K562 (cell line): ENCODE results near the gene SMC6. TPM values are rescaled to one million over a fixed set of nuclear protein-coding genes. Genes with fewer than 3 reads are reported as not detected.

Experiments used
- ARID1B ChIP-seq: fragments of 450-650 bp; IDR thresholded peaks from 2 replicates; pipeline ENCODE4 v1.6.1; 2016; ENCODE audit warnings: antibody characterized with exemption, mild to moderate bottlenecking, inconsistent platforms
- CBFA2T3 ChIP-seq: fragments of 450-650 bp; IDR thresholded peaks from 2 replicates; pipeline ENCODE4 v1.6.1; 2017
- CEBPB ChIP-seq: fragments of 450-650 bp; IDR thresholded peaks from 2 replicates; pipeline ENCODE4 v1.6.1; 2016; ENCODE audit warnings: missing genetic modification characterization, missing compliant biosample characterization
- CREB1 ChIP-seq, 2 experiments: sonication (generic) in 1 of 2; formaldehyde crosslinking in 1 of 2; IDR thresholded peaks; 2 replicates each; pipeline versions ENCODE4 v1.6.1 to v1.8.0; 2012 to 2022; ENCODE audit warnings: inconsistent platforms in 1 of 2, mild to moderate bottlenecking in 1 of 2, missing genetic modification reagents in 1 of 2, moderate library complexity in 1 of 2
- E4F1 ChIP-seq: fragments of 250-450 bp; sonication (Bioruptor Pico); IDR thresholded peaks from 2 replicates; pipeline ENCODE4 v1.5.0; 2021; ENCODE audit warnings: mild to moderate bottlenecking, borderline replicate concordance
- ERF ChIP-seq: fragments of 450-650 bp; formaldehyde crosslinking; IDR thresholded peaks from 2 replicates; pipeline ENCODE4 v1.4.0; 2020; ENCODE audit warnings: mild to moderate bottlenecking, mixed read lengths
- FOXP4 ChIP-seq: sonication (generic); formaldehyde crosslinking; IDR thresholded peaks from 2 replicates; pipeline ENCODE4 v1.8.0; 2022; ENCODE audit warnings: mild to moderate bottlenecking, missing genetic modification reagents, borderline replicate concordance
- GABPA ChIP-seq: fragments of 200-800 bp; sonication (Bioruptor generic); conservative IDR thresholded peaks from 2 replicates; pipeline ENCODE4 v1.6.1; 2016; ENCODE audit warnings: low read depth, missing genetic modification characterization, missing compliant biosample characterization
- JUND ChIP-seq, 2 experiments: IDR thresholded peaks; 2 replicates in 1 of 2; 3 replicates in 1 of 2; pipeline ENCODE4 v1.6.1; 2011; ENCODE audit warnings: borderline replicate concordance in 2 of 2, low read depth in 2 of 2, low read length in 2 of 2, improper control_type of control experiment in 1 of 2, missing biosample characterization in 1 of 2, missing genetic modification characterization in 1 of 2, missing genetic modification reagents in 1 of 2
- KDM2B ChIP-seq: fragments of 250-450 bp; sonication (Bioruptor Pico); IDR thresholded peaks from 2 replicates; pipeline ENCODE4 v1.8.0; 2021; ENCODE audit warnings: mild to moderate bottlenecking, moderate library complexity
- L3MBTL2 ChIP-seq: fragments of 450-650 bp; IDR thresholded peaks from 2 replicates; pipeline ENCODE4 v1.6.1; 2016; ENCODE audit warnings: mild to moderate bottlenecking, moderate library complexity
- NFIC ChIP-seq: fragments of 450-650 bp; IDR thresholded peaks from 2 replicates; pipeline ENCODE4 v1.6.1; 2017; ENCODE audit warnings: mild to moderate bottlenecking, inconsistent platforms
- SNIP1 ChIP-seq: fragments of 450-650 bp; IDR thresholded peaks from 2 replicates; pipeline ENCODE4 v1.7.1; 2017; ENCODE audit warnings: low read depth, mild to moderate bottlenecking
- STAT5A ChIP-seq: IDR thresholded peaks from 2 replicates; pipeline ENCODE4 v1.6.1; 2012; ENCODE audit warnings: low read length, inconsistent platforms, borderline replicate concordance
- SUPT5H ChIP-seq: fragments of 450-650 bp; IDR thresholded peaks from 2 replicates; pipeline ENCODE4 v1.6.1; 2016
- TBL1XR1 ChIP-seq, 2 experiments: IDR thresholded peaks; 2 replicates each; pipeline ENCODE4 v1.6.1; 2012; ENCODE audit warnings: improper control_type of control experiment in 2 of 2, low read length in 2 of 2, mild to moderate bottlenecking in 1 of 2
- TSC22D4 ChIP-seq: fragments of 450-650 bp; IDR thresholded peaks from 2 replicates; pipeline ENCODE4 v1.6.1; 2016; ENCODE audit warnings: missing genetic modification characterization, missing biosample characterization, control low read depth
- XRCC5 ChIP-seq: fragments of 200-400 bp; formaldehyde crosslinking; IDR thresholded peaks from 2 replicates; pipeline ENCODE4 v1.6.1; 2017; ENCODE audit warnings: low read depth, mild to moderate bottlenecking, low read length
- ZFPM2 ChIP-seq: fragments of 250-450 bp; sonication (Bioruptor Pico); IDR thresholded peaks from 2 replicates; pipeline ENCODE4 v1.5.1; 2022; ENCODE audit warnings: mild to moderate bottlenecking
- ZNF384 ChIP-seq: IDR thresholded peaks from 2 replicates; pipeline ENCODE4 v1.6.1; 2012; ENCODE audit warnings: low read depth, low read length, improper control_type of control experiment
- ZNF589 ChIP-seq: fragments of 200-800 bp; sonication (Bioruptor generic); IDR thresholded peaks from 2 replicates; pipeline ENCODE4 v1.6.1; 2016; ENCODE audit warnings: low read depth, missing genetic modification characterization, missing compliant biosample characterization
- ZNF766 ChIP-seq: fragments of 200-800 bp; sonication (Bioruptor generic); conservative IDR thresholded peaks from 2 replicates; pipeline ENCODE4 v1.6.1; 2016; ENCODE audit warnings: missing genetic modification characterization, missing compliant biosample characterization
- polyA plus RNA-seq, 8 experiments: library from polyadenylated mRNA; depleted of rRNA in 4 of 8; stranded (reverse) in 5 of 8; unstranded in 3 of 8; fragments of >200 nt; fragmentation: Nextera tagmentation in 2 of 8; fragmentation: Illumina TruSeq in 1 of 8; extraction: Ambion mirVana in 2 of 8; extraction: Trizol in 1 of 8; gene quantifications; 2 replicates each; pipeline versions ENCODE4 v1.2.1 to v1.2.3, GENCODE V29; 2011 to 2014; ENCODE audit warnings: inconsistent platforms in 1 of 8, missing spikeins in 1 of 8
- total RNA-seq, 7 experiments: library from RNA; depleted of rRNA in 6 of 7; stranded (reverse); fragments of >200 nt in 6 of 7; fragmentation: Illumina TruSeq in 2 of 7; extraction: Trizol in 2 of 7; gene quantifications; 2 replicates each; pipeline versions ENCODE4 v1.2.1 to v1.2.3, GENCODE V29; 2011 to 2021; ENCODE audit warnings: low replicate concordance in 1 of 7
- TF ChIP-seq, protein P1 (sequence below), 2 experiments: IDR thresholded peaks in 1 of 2; conservative IDR thresholded peaks in 1 of 2; 2 replicates each; pipeline ENCODE4 v1.6.1; 2016; ENCODE audit warnings: low read depth in 2 of 2, mild to moderate bottlenecking in 1 of 2, missing compliant biosample characterization in 1 of 2, missing genetic modification characterization in 1 of 2, moderate library complexity in 1 of 2

The SMC6 gene
- total and polyA plus RNA-seq, 9 of the 15 experiments (the other 6 are each of a cell fraction or from before 2014, with no cell fraction given): 14.2 to 75.9 (median 47.7) TPM

DNA sequence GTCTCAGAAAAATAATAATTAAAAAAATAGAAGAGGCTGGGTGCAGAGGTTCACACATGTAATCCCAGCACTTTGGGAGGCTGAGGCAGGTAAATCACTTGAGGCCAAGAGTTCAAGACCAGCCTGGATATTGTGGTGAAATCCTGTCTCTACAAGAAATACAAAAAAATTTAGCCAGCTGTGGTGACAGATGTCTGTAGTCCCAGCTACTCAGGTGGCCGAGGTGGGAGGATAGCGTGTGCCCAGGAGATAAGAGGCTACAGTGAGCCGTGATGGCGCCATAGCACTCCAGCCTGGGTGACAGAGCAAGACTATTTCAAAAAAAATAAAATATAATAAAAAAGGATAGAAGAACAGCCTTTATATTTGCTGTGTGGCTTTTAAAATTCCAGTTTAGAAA is 35.9 kb downstream of the SMC6 start (continued):
- no peak for TF ChIP-seq SNIP1
- TF ChIP-seq E4F1 (CRISPR knock-in tag): no peak
- TF ChIP-seq JUND (IDR thresholded peaks at IDR 0.05; ENCODE audit: borderline replicate concordance, low read depth, low read length): peak; percentile 28; the same call in 1 of the 2 replicates
- no peak; the same call in 2 of the 3 replicates for TF ChIP-seq JUND (tag; IDR thresholded peaks at IDR 0.05; ENCODE audit: borderline replicate concordance, low read depth, low read length)
- TF ChIP-seq ERF (CRISPR knock-in tag): no peak
- no peak for TF ChIP-seq ZFPM2 (CRISPR knock-in tag)
- peak; percentile 80 for TF ChIP-seq STAT5A
- TF ChIP-seq ZNF589 (CRISPR knock-in tag): 0 out of 2 replicates have a peak, but pooled peaks have one; percentile 42
- peak; percentile 82 for TF ChIP-seq NFIC
- TF ChIP-seq, protein P1, sequence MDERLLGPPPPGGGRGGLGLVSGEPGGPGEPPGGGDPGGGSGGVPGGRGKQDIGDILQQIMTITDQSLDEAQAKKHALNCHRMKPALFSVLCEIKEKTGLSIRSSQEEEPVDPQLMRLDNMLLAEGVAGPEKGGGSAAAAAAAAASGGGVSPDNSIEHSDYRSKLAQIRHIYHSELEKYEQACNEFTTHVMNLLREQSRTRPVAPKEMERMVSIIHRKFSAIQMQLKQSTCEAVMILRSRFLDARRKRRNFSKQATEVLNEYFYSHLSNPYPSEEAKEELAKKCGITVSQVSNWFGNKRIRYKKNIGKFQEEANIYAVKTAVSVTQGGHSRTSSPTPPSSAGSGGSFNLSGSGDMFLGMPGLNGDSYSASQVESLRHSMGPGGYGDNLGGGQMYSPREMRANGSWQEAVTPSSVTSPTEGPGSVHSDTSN (CRISPR knock-in tag; IDR thresholded peaks at IDR 0.05; ENCODE audit: low read depth): no peak
- TF ChIP-seq, protein P1 (tag; conservative IDR thresholded peaks at IDR 0.05; ENCODE audit: low read depth): peak; percentile 37; the same call in 1 of the 2 replicates
- TF ChIP-seq SUPT5H: no peak
- TF ChIP-seq TBL1XR1 (IDR thresholded peaks at IDR 0.05; ENCODE audit: low read length in 2 of 2): peak in 1 of 2 experiments; percentile 30; a peak in 1 of 4 replicates
- no peak for TF ChIP-seq L3MBTL2
- no peak for TF ChIP-seq KDM2B (CRISPR knock-in tag)
- peak; percentile 73; the same call in 1 of the 2 replicates for TF ChIP-seq ZNF766 (CRISPR knock-in tag)
- TF ChIP-seq ARID1B: peak; percentile 94
- TF ChIP-seq XRCC5: no peak
- TF ChIP-seq CBFA2T3: peak; percentile 96
- TF ChIP-seq FOXP4: no peak
- TF ChIP-seq CREB1 (IDR thresholded peaks at IDR 0.05): peak; percentile 48; the same call in 1 of the 2 replicates
- no peak for TF ChIP-seq CREB1 (CRISPR knock-in tag; IDR thresholded peaks at IDR 0.05)
- no peak for TF ChIP-seq TSC22D4 (tag)
- peak; percentile 61 for TF ChIP-seq ZNF384
- peak; percentile 84 for TF ChIP-seq CEBPB (tag)
- no peak for TF ChIP-seq GABPA (tag)
